HL-60/S4 treated with retinoic acid at 250 ng/mL for 4 days and 3 days (cell line): ENCODE results near the gene ZNF862.
"Not testable (repeated sequence)": the region's sequence is repeated elsewhere in the genome, so short reads cannot be mapped to it uniquely, and the experiment has no call there.

Source experiments
- in situ Hi-C: fragments of 300-500 bp; cut with MboI; formaldehyde crosslinking; loops from 2 replicates; pipeline ENCODE4 v1.7.0; 2022; ENCODE audit warnings: low sequenced_read_pairs

Gene ZNF862

GRCh38 chr7:149877890-149878522, 39.8 kb downstream of the ZNF862 start:
- in situ Hi-C loops, result no loop called here

GRCh38 chr7:149878523-149878921, 40.3 kb downstream of the ZNF862 start:
- in situ Hi-C loops, result no loop called here

GRCh38 chr7:149879271-149879743, 41.1 kb downstream of the ZNF862 start:
- in situ Hi-C loops, result no loop called here

- in situ Hi-C loops, result no loop called here
Observed at GRCh38 chr7:149879766-149880637, 41.8 kb downstream of the ZNF862 start.

- in situ Hi-C loops, result no loop called here
Observed at GRCh38 chr7:149880638-149881311, 42.6 kb downstream of the ZNF862 start.

GRCh38 chr7:149881328-149882247, 43.4 kb downstream of the ZNF862 start:
- in situ Hi-C loops, result no loop called here

- in situ Hi-C loops, result no loop called here
Observed at GRCh38 chr7:149882248-149883047, 44.3 kb downstream of the ZNF862 start.

- in situ Hi-C loops, result no loop called here
Observed at GRCh38 chr7:149883048-149883438, 44.9 kb downstream of the ZNF862 start.

GRCh38 chr7:149883452-149883861, 45.3 kb downstream of the ZNF862 start:
- in situ Hi-C loops, result no loop called here

- in situ Hi-C loops, result no loop called here
Observed at GRCh38 chr7:149884016-149884415, 45.8 kb downstream of the ZNF862 start.

GRCh38 chr7:149884541-149884940, 46.4 kb downstream of the ZNF862 start:
- in situ Hi-C loops, result no loop called here

- in situ Hi-C loops, result no loop called here
Observed at GRCh38 chr7:149885191-149886017, 47.2 kb downstream of the ZNF862 start.

GRCh38 chr7:149886018-149886415, 47.8 kb downstream of the ZNF862 start:
- in situ Hi-C loops, result no loop called here

GRCh38 chr7:149887311-149887710, 49.1 kb downstream of the ZNF862 start:
- in situ Hi-C loops, result no loop called here

GRCh38 chr7:149890715-149891114, 52.5 kb downstream of the ZNF862 start:
- in situ Hi-C loops, result not testable (repeated sequence)

GRCh38 chr7:149894957-149895356, 56.8 kb downstream of the ZNF862 start:
- in situ Hi-C loops, result not testable (repeated sequence)

GRCh38 chr7:149907776-149908376, 69.7 kb downstream of the ZNF862 start:
- in situ Hi-C loops, result not testable (repeated sequence)

GRCh38 chr7:149910219-149910618, 72.0 kb downstream of the ZNF862 start:
- in situ Hi-C loops, result not testable (repeated sequence)
